Endometrial microvascular endothelial cells (primary cell): ENCODE results near the gene CNIH1. TPM values are rescaled to one million over a fixed set of nuclear protein-coding genes. Genes with fewer than 3 reads are reported as not detected.
"Not testable (repeated sequence)": the region's sequence is repeated elsewhere in the genome, so short reads cannot be mapped to it uniquely, and the experiment has no call there.

Experiments
- in situ Hi-C: cut with HindIII; loops from 2 replicates; pipeline ENCODE4 v1.10.0; 2017; ENCODE audit warnings: low sequenced_read_pairs, low pct_unique_long_range_greater_than_20kb; ENCODE audit errors: inconsistent ontology term
- total RNA-seq: library from RNA; depleted of rRNA; stranded (reverse); fragments of >200 nt; gene quantifications from one replicate; pipeline ENCODE4 v1.2.3, GENCODE V29; 2015; ENCODE audit errors: inconsistent ontology term

The CNIH1 gene
- total RNA-seq, 1 donor from 2014 or later, result 228 TPM

GRCh38 chr14:54395284-54395683 is 45.9 kb downstream of the CNIH1 start:
- in situ Hi-C loops, result no loop called here

- in situ Hi-C loops, result no loop called here
Observed at GRCh38 chr14:54394596-54394995, 46.6 kb downstream of the CNIH1 start.

DNA sequence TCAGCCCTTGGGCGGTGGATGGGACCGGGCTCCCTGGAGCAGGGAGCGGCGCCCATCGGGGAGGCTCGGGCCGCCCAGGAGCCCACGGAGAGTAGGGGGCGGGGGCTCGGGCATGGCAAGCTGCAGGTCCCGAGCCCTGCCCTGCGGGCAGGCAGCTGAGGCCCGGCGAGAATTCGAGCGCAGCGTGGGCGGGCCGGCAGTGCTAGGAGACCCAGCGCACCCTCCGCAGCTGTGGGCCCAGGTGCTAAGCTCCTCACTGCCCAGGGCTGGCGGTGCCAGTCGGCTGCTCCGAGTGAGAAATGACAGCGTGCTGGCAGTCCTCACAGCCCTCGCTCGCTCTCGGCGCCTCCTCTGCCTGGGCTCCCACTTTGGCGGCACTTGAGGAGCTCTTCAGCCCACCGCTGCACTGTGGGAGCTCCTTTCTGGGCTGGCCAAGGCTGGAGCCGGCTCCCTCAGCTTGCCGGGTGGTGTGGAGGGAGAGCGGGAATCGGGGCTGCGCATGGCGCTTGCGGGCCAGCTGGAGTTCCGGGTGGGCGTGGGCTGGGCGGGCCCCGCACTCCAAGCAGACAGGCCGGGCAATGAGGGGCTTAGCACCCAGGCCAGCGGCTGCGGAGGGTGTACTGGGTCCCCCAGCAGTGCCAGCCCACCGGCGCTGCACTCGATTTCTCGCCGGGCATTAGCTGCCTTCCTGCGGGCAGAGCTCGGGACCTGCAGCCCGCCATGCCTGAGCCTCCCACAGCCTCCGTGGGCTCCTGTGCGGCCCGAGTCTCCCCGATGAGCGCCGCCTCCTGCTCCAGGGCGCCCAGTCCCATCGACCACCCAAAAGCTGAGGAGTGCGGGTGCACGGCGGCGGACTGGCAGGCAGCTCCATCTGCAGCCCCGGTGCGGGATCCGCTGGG is 47.9 kb downstream of the CNIH1 start:
- in situ Hi-C loops, result not testable (repeated sequence)

GRCh38 chr14:54392131-54392859 is 48.9 kb downstream of the CNIH1 start:
- in situ Hi-C loops, result no loop called here

DNA sequence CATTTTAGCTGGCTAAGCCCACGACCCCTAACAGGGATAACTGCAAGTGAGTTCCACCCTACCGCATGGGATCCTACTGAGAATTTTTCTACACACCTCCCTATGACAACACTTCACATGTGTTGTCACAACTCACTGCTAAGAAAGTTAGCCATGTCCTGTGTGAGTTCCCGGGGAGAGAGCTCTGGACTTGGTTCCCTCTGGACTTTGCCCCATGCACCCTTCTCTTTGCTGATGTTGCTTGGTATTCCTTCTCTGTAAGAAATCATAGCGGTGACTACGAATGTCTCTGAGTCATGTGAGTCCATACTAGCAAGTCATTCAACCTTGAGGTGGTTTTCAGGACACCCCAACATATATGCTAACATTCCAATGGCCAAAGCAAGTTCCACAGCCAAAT is 53.8 kb downstream of the CNIH1 start:
- in situ Hi-C loops, result no loop called here

DNA sequence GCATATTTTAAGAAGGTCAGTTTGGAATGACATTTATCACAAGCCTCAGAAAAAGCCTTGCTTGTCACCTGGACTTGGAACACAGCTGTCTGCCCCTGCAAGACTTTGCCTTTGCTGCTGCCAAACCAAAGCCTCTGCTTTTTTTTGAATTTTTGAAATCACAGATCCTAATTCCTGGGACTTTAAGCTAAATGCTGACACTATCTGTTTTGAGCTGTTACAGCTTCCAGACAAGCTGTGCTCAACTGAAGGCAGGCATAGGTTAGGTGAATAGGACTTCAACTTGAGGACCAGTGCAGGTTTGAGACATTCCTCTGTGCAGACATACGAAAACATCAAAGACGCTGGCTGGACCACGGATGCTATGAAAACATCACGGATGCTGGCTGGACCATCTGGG is 55.6 kb downstream of the CNIH1 start:
- in situ Hi-C loops, result no loop called here

GRCh38 chr14:54383835-54384234 is 57.3 kb downstream of the CNIH1 start:
- in situ Hi-C loops, result no loop called here

- in situ Hi-C loops, result no loop called here
Observed at GRCh38 chr14:54381821-54382220, 59.4 kb downstream of the CNIH1 start.

DNA sequence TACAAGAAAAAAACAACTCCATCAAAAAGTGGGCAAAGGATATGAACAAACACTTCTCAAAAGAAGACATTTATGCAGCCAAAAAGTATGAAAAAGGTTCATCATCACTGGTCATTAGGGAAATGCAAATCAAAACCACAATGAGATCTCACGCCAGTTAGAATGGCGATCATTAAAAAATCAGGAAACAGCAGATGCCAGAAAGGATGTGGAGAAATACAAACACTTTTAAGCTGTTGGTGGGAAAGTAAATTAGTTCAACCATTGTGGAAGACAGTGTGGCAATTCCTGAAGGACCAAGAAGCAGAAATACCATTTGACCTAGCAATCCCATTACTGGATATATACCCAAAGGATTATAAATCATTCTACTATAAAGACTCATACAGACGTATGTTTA is 60.6 kb downstream of the CNIH1 start:
- in situ Hi-C loops, result not testable (repeated sequence)

DNA sequence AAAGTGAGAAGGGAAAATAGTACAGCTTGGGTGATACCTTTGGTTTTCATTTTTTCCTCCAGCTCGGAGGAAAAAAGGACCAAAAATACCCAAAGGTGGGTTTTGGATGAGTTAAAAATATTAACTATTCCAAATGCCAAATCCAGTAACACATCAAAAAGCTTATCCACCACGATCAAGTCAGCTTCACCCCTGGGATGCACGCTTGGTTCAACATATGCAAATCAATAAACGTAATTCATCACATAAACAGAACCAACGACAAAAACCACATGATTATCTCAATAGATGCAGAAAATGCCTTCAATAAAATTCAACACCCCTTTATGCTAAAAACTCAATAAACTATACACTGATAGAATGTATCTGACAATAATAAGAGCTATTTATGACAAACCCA is 62.3 kb downstream of the CNIH1 start:
- in situ Hi-C loops, result not testable (repeated sequence)

DNA sequence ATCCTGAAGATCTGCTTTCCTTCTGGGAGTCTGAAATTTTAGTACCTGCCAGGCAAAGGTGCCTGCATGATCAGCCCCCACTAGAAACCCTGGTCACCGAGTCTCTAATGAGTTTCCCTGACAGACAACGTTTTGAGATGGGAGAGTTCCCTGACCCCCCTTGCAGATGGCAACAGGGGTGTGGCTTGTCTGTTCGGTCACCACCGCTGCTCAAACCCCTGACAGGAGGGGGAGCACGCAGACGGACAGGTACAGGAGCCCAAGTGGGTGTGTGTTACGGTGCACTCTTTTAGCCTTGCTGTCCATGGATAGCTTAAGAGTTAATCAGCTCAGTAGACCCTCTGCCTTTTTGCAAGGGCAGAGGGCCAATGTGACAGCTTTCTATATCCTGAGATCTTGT is 63.7 kb downstream of the CNIH1 start:
- in situ Hi-C loops, result no loop called here

DNA sequence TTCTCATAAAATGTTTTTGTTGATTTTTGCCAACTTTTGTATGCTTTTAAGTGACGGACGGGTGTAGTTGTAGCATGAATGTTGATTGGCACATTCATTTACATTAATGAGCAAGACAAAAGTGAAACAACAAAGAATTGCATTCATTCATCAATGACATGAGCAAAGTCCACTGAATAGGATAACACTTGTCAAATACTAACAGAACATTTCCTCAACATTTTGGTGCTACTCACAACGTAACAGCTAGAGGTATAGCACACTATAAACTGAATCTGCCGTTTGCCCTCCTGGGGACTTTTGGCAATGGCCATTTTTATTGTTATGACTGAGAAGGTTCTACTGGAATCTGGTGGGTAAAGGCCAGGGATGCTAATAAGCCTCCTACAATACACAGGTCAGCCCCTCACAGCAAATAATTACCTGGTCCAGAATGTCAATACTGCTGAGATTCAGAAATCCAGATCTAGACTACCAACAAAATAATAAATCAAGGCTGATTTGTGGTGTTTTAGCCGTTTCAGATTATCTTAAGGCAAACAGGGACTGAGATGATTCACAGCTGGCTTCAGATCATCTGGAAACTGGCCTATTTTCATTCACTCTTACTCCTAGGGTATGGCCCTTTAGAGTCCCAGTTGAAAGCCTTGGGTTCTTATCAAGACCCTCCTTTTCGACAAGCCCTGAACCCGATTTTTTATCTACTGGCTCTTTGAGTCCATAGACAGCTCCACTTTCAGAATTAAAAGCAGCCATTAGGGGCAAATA is 66.9 kb downstream of the CNIH1 start:
- in situ Hi-C loops, result no loop called here

Other genes starting within 250 kb of the CNIH1 start
- 88.5 TPM for gene CDKN3, start 44.4 kb downstream of the CNIH1 start, total RNA-seq
- gene GMFB, start 47.6 kb upstream of the CNIH1 start, total RNA-seq, result 48.3 TPM
- 14.3 TPM for gene CGRRF1, start 68.5 kb upstream of the CNIH1 start, total RNA-seq
- 36.1 TPM for gene SAMD4A, start 125.8 kb upstream of the CNIH1 start, total RNA-seq